ENCODE results near the gene LXN.
A peak's percentile ranks its signal among the peaks of the same experiment; 100 is the strongest.
"Not testable (repeated sequence)": the region's sequence is repeated elsewhere in the genome, so short reads cannot be mapped to it uniquely, and the experiment has no call there.

The LXN gene, protein sequence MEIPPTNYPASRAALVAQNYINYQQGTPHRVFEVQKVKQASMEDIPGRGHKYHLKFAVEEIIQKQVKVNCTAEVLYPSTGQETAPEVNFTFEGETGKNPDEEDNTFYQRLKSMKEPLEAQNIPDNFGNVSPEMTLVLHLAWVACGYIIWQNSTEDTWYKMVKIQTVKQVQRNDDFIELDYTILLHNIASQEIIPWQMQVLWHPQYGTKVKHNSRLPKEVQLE

DNA sequence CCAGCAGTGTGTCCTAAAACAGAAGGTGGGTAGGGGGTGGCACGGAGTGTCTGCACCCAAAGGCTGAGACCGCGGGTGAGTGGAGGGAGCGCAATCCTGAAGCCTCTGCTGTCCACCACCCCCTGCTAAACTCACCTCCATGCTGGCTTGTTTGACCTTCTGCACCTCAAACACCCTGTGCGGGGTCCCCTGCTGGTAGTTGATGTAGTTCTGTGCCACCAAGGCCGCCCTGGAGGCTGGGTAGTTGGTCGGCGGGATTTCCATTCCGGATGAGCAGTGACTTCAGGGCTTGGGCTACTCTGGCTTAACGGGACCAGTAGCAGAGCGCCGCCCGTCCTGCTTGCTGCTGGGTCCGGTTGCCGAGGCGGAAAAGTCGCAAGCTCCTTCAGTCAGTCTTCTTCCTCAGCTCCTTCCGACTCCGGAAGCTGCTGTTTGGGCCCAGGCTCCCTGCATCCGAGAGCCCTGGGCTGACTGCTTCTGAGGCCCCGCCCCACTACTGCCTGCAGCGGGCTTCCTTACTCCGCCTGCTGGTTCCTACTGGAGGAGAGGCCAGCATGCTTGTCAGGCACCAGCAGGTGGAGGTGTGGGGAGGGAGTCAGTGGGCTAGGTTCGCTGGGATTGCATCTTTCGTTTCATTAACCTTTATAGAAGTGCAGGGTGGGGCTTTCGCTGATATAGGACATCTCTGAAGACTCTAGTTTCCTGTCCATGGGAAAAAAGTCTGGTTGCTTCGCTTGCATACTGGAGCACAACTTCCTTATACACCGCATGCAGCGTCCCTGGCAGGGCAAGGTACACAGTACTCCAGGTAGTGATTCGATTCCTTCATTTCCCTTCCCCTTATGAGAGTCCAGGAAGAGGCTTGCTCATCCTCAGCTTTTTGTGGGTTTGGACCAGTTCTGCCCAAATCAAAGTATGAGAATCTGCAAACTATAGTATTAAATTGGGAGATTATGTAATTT lies at the start of gene LXN:
LXN (minus strand) TSS at position 434 of the 962 bp plus-strand sequence; CDS start at position 264, 170 bp downstream.
- no peak for DNase-seq

DNA sequence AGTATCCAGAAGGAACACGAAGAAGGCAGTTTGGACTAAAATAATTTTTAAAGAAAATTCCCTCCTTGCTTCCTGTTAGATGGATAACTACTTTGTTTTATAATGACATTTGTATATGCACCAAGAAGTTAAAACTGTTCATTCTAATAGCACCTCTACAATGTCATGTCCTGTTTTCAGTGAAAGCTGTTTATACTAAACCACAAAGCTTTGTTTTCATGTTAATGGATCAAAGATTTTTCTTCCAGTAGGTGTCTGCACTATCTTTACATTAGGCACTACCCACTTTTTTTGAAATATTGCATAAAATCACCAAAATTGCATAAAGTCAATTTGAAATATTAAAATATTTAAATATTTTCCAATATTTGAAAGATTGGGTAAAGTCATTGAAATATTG lies 49.7 kb upstream of the LXN start:
- DNase-seq, result no peak

DNA sequence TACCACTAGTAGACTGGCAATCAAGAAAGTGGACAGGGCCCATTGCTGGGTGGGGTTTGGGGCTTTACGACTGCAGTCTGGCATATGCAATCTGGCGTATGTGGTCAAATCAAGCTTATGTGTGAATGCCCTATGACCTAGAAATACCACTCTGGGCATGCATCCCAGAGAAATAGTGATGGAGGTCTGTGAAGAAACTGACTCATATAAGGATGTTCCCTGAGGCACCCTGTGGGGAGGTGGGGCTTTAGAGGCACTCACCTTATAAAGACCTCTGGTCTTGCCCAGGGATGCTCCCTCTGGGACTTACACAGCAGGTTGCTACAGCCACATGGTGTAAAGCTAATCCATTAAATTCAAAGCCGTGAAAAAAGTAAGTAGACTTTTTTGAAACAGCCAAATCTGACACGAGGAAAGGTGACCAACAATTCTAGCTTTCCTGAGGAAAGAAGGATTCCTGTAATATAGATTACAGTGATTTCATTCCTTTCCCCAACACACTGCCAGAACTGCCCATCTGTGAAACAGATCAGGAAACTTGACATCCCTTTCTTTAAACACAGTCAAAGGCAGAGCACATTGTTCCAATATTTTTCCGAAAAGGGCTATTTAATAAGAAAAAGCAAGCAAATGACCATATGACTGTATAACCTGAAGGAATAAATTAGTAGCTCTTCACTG lies 46.2 kb upstream of the LXN start:
- no peak for DNase-seq

DNA sequence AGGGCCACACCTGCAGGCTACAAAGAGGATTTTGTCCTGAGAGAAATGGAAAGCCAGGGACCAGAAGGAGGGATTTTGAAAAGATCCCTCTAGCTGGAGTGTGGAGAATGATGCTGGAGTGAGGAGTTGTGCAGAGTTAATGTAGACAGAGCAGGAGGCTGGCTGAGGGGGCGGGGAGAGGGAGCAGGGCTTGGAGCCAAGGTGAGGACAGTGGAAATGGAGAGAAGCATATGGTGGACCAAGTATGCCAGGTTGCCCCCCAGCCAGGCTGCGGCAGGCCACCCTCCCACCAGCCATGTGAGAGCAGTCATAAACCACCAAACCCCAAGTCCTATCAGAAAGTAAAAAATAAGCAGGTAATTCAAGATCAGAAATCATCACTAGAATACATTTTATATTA lies 45.1 kb upstream of the LXN start:
- DNase-seq, result peak; percentile 71

DNA sequence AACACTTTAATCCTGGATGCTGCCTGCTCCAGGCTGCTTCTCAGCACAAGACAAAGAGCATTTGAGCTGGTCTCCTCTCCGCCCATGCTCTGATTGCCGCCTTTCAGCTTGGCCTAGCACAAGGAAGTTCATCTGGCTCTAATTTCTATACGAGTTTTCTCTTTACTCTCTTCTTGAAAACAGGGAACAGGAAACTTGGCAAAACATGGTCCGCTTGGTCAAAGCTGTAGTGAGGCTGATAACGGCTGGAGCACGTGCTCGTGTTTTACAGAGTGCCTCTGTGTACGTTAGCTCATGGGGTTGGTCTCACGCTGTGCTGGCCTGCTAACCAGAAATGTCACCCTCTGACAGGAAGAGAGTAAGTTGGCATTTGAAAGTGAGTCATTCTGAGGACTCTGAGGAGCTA lies 40.6 kb upstream of the LXN start:
- no peak for DNase-seq

DNA sequence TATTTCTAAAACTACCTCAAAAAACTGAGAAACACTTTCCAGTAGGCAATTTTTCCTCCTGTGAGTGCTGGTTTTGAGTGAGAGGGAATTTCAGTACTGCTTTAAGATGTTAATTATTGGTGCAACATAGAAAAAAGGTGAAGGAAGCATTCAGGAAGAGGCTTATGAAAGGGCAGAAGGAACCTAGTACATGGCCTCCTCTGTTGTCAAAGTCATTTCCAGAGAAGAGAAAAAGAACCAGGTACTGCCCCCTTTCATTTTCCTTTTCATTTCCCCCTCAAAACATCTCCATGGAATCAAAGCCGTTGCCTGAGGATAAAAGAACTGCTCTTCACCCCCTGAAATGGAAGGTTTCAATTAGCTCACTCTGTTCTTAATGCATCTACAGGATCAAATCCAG lies 40.0 kb upstream of the LXN start:
- DNase-seq, result no peak

DNA sequence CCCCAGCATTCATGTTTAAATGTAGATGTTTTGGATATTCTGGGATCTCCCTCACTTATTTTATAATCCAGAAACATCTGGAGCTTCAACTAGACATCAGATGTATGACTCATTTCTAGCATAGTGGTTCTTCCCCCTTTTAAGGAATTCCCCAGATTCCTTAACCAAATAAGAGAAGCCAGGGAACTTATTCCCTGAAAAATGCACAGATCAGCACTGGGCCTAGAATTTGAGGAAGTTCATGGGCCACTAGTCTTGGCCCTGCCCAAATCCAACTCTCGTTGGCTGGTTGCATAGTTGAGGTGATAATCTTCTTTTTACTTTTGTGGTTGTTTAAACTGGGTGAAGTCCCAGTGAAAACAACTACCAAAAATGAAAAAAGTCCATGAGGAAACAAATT lies 39.4 kb upstream of the LXN start:
- DNase-seq, result no peak

DNA sequence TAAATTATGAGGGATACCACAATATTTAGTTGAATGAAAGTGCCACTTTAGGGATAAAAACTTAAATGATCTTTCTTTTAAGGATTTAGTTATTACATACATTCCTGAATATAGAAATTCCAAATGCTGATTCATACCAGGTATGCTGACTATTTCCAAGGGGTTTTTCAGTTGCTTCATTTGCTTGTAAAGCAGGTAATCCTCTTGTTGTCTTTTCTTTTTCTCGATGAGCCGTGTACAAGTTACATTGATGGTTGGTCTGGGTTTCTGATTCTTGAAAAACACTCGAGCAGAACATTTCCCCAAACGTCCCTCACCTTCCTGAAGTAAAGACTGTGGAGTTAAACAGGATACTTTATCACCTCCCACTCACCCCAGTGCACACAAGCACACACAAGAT lies 38.2 kb upstream of the LXN start:
- DNase-seq, result no peak

DNA sequence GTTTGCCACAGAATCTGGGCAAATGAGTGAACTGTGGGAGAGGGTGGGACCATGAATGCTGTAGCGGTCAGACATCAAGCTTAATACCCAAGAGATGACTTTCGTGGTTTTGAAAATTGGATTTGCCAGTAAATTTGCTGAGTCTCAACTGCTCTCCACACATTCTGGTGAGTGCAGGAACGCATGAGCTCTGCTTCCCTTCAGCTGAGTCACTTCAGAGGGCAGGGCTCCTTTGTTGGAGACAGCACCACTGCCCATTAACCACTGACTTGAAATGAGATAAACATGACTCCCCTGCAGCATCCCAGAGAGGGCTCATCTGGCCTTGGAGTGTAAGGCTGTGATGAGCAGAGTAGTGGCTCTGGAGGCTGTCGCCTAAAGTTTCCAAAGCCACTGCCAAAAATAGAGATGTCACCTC lies 37.2 kb upstream of the LXN start:
- DNase-seq, result no peak

DNA sequence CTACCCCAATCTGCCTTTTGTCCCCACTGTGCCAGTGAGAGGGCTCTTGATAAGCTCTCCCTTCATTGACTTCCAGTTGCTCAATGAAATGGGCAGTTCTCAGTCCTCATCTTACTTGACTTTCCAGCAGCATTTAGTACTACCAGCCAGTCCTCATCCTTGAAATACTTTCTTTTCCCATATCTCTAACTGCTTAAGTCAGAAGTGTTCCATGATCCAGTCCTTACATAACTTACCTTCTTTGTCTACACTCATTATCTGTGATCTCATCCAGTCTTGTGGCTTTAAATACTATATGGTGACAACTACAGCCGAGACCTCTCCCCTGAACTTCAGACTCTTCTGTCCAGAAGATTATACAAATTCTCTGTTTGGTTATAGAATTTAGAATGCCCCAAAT lies 31.1 kb upstream of the LXN start:
- DNase-seq, result no peak

DNA sequence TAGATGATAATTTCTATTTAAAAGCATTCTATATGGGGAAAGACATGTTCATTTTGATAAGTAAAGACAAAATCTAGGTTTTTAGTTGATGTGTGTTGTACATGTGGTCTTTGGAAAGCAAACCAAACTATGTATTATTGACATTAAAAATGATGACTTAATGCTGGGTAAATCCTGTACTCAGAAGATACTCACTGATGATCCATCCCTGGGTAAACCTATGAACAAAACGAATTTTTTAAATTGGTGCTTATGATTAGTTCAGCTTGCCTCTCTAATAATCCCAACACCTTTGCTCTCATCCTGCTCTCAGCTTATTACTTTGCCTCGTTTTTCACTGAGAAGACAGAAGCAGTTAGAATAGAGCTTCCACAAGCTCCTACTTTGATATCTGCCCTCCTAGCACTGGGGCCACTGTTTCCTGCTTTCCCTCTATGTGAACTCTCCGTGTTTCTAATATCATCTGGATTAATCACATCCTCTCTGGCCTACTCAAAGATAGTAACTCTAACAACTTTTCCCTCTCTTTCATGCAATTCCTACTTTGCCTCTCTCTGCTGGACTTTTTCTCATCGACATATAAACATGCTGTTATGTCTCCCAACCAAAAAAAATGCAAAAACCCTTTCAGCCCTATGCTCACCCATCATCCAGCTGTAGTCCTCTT lies 30.5 kb upstream of the LXN start:
- no peak for DNase-seq

DNA sequence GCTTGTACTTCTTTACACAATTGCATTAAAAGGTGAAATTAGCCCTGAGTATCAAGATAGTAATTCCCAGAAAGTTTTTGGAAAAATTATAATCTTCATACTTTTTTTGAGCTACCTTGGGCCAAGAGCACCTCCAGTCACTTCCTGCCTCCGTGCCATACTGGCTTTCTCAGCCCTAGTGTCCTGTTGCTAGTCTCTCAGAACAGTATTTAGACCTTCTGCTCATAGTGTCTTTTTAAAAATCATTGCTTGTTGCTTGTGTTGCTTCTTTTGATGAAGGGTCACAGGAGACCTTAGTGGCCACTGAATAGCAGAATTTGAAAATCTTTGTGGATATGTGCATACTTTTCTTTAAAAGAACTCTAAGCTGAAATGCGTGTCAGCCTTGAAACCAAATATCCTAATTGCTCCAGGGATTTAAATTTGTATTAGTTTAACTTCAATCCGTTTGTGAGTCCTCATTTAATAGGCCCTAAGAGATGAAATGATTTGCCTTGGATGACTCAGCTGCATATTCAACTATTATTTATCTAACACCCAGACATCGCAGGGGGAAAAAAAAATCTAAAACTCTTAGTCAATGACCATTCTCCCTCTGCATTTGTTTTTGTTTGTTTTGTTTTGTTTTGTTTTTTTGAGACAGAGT lies 29.1 kb upstream of the LXN start:
- DNase-seq, result no peak

DNA sequence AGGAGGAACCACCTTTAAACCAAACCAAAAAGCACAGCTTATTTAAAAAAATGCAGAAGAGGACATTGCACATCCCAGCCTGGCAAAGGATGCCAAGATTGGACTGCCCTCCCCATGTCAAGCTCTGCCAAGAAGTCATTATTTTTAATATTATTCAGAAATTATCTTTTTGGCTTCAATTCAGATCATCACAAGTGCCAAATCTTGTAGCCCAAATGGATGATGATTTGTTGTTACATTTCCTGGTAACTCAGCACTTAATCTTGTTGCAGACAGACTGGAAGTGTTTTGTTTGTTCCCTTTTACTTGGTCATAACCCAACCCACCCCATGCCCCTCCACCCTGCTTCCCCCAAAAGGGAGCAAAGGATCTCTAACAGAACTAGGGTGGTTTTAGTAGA lies 28.1 kb upstream of the LXN start:
- DNase-seq, result no peak

DNA sequence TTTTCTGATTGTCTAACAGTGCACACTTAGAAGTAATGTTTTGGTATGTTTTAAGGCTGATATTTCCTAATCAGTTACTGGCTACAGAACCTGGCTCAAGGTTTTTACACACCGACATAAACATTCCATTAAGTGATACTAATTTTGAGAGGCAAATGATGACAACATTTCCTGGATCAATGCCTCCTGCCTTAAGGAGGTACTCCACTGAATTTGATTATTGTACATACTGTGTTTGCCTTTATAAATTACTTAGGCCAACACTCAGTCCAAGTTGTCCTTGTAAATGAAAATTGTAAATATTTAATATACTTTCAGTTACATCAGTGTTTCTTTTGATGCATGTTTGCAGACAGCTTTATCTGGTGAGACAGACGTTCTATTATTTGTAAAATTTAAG lies 24.2 kb upstream of the LXN start:
- no peak for DNase-seq

DNA sequence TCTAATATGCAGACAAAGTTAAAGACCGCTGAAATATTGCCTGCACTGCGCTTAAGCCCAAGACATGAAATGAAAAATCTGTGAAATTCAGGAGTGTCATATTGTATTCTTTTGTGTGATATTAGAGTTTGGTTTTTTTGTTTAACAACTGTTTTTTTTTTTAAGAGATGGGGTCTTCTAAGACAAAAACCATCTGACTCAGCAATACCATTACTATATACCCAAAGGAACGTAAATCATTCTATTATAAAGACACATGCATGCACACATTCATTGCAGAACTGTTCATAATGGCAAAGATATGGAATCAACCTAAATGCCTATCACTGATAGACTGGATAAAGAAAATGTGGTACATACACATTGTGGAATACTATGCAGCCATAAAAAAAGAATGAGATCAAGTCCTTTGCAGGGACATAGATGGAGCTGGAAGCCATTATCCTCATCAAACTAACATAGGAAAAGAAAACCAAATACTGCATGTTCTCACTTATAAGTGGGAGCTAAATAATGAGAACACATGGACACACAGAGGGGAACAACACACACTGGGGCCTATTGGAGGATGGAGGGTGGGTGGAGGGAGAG lies 21.5 kb upstream of the LXN start:
- DNase-seq, result not testable (repeated sequence)

DNA sequence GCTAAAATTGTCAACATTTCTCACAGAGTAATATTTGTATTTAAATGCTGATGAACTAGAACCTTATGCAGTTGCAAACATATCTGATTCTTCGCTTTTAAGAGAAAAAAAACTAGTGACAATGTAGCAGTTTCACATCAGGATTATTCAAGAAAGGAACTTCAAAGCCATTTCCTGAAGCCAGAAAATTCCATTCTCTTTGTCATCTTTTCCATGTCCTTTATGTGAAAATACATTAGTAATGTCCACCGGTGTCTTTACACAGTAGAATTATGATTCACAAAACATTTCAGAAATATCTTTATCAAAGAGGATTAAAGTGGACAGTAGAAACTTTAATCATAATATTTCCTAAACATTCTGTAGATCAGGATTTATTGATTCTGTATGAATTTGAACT lies 12.7 kb upstream of the LXN start:
- DNase-seq, result no peak

DNA sequence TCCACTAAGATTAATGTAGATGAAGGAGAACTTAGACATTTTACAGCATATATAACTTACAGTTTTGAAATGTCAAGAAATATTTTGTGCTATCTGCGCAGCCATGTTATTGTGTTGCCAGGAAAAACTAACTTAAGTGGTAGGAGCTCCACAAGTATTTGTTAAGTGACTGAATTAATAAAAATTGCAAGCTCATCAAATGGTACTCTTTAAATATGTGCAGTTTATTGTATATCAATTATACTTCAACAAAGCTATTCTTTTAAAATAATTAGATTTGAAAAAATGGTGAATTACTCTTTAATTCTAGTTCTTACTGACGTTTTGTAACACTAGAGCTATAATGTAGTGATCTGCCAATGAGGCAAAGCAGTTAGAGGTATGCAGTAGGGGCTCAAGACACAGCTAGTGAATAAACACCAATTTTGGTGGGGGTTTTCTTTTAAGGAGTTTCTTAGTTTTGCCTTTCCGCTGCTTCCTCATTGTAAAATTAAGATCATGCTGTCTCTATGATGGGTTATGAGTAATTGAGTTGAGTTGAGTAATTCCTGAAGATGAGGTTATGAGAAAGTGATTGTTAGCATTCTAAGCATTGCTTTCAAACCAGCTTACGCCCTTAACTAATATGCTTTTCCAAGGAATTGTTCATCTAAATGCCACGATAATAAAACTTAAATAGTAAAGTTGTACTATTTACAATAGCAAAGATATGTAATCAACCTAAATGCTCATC lies 10.9 kb upstream of the LXN start:
- no peak for DNase-seq

DNA sequence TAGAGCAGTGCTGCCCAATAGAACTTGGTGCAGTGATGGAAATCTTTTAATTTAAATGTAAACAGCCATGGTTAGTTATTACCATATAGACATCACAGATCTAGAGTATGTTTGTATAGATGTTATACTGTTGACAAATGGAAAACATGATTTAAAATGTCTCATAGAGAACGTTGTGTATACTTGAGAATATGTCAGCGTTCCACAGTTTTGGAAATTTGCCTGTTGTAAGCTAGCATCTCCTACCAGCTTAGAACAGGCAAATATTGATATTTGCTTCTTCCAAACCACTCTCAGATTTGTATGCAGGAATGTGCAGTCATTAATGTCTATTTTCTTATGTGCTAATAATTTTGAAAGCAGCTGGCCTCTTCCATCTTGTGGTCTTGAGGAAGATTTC lies 8.4 kb upstream of the LXN start:
- DNase-seq, result no peak

DNA sequence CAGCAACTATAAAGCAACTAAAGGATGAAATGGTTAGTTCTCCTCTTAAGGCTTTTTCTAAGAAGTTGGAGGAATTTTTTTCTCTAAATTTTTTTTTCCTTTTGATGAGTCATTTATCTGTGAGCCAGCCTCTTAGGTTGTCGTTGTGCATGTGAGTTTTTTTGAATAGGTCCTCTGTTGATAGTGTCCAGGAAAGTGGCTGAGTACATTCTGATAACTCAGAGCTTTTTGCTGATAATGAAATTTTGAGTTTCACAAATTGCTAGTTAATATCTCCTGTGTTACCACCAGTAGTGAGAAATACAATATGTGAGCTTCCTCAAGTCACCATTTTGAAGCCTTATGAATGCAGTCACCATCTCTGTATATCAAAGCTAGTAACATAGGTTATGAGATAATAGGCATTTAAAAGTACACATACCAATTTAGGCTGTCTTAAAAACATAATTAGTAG lies 7.1 kb upstream of the LXN start:
- no peak for DNase-seq

DNA sequence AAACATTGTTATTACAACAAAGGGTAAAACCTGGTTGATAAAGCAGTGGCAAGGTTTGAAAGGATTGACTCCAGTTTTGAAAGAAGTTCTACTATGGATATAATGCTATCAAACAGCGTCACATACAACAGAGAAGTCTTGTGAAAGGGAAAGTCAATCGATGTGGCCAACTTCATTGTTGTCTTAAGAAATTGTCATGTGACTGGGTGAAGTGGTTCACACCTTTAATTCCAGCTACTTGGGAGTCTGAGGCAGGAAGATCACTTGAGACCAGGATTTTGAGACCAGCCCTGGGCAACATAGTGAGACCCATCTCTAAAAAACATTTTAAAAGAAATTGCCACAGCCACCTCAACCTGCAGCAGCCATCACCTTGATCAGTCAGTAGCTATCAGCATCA lies 6.2 kb upstream of the LXN start:
- no peak for DNase-seq

DNA sequence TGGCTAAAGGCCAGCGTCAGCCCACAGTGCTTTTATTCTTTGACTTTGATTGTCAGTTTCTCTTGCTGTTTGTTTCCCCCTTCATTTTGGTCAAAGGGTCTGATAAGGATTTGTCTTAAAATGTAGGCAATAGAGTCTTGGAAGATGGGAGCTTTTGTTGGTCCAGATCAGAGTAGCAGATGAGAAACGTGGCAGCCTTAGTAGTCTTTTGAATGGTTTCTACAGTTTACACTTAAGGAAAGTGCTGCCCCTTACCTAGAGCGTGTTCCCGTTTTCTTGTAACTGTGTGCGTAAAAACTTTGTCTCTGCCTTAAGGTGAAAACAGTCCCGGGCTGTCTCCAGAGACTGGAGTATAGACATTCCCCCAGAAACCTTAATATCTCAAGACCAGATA lies 630 bp downstream of the LXN start:
- DNase-seq, result no peak

DNA sequence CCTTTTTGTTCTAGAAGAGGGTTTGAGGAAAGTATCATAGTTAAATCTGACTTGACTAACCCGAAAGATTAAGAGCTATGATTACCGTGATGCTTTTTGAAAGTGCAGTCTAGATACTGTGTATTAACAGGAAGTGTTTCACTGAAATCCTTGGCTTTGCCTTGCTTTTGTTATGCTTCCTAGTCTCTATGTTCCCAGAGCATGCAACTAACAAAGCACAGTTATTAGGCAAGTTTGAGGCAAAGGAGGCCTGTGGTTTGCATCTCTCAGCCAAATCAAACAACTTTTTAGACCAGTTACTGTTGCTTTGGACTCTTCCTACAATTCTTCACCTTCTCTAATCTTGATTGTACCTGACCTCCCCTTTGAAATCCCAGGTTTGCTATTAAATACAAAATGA lies 3.9 kb downstream of the LXN start:
- DNase-seq, result no peak
